ENCODE results near the gene CLEC16A.

CLEC16A gene

GRCh38 chr16:11016524-11016988 lies 72.2 kb downstream of the CLEC16A start:
- no peak for DNase-seq (ENCODE audit: low read depth)

GRCh38 chr16:11016993-11017392 lies 72.6 kb downstream of the CLEC16A start:
- DNase-seq (ENCODE audit: low read depth): no peak

- no peak for DNase-seq (ENCODE audit: low read depth)
Observed at GRCh38 chr16:11017499-11017898, 73.1 kb downstream of the CLEC16A start.

- no peak for DNase-seq (ENCODE audit: low read depth)
Observed at GRCh38 chr16:11020388-11020787, 76.0 kb downstream of the CLEC16A start.

- DNase-seq (ENCODE audit: low read depth): no peak
Observed at GRCh38 chr16:11020792-11021551, 76.6 kb downstream of the CLEC16A start.

- no peak for DNase-seq (ENCODE audit: low read depth)
Observed at GRCh38 chr16:11022002-11022401, 77.6 kb downstream of the CLEC16A start.

GRCh38 chr16:11023262-11024039 lies 79.1 kb downstream of the CLEC16A start:
- no peak for DNase-seq (ENCODE audit: low read depth)

GRCh38 chr16:11024333-11025053 lies 80.1 kb downstream of the CLEC16A start:
- no peak for DNase-seq (ENCODE audit: low read depth)

GRCh38 chr16:11025120-11025531 lies 80.8 kb downstream of the CLEC16A start:
- no peak for DNase-seq (ENCODE audit: low read depth)

GRCh38 chr16:11029948-11030347 lies 85.6 kb downstream of the CLEC16A start:
- DNase-seq (ENCODE audit: low read depth): no peak

- DNase-seq (ENCODE audit: low read depth): no peak
Observed at GRCh38 chr16:11030990-11031510, 86.7 kb downstream of the CLEC16A start.

- no peak for DNase-seq (ENCODE audit: low read depth)
Observed at GRCh38 chr16:11032000-11032921, 87.9 kb downstream of the CLEC16A start.

- DNase-seq (ENCODE audit: low read depth): no peak
Observed at GRCh38 chr16:11032922-11033291, 88.5 kb downstream of the CLEC16A start.

GRCh38 chr16:11033629-11034420 lies 89.5 kb downstream of the CLEC16A start:
- no peak for DNase-seq (ENCODE audit: low read depth)

- no peak for DNase-seq (ENCODE audit: low read depth)
Observed at GRCh38 chr16:11034481-11034931, 90.1 kb downstream of the CLEC16A start.

GRCh38 chr16:11035096-11035495 lies 90.7 kb downstream of the CLEC16A start:
- DNase-seq (ENCODE audit: low read depth): no peak

GRCh38 chr16:11036040-11036439 lies 91.7 kb downstream of the CLEC16A start:
- DNase-seq (ENCODE audit: low read depth): no peak

GRCh38 chr16:11036868-11037410 lies 92.6 kb downstream of the CLEC16A start:
- DNase-seq (ENCODE audit: low read depth): no peak

GRCh38 chr16:11038305-11038704 lies 93.9 kb downstream of the CLEC16A start:
- DNase-seq (ENCODE audit: low read depth): no peak

- DNase-seq (ENCODE audit: low read depth): no peak
Observed at GRCh38 chr16:11038777-11039176, 94.4 kb downstream of the CLEC16A start.
